Peyer's patch (tissue), 4 donors: ENCODE data around the gene GDF11.

Experiments used
- CTCF ChIP-seq, 6 experiments: fragments of 450-650 bp in 4 of 6; fragments of 200-600 bp in 2 of 6; sonication (generic) in 1 of 6; IDR thresholded peaks; one replicate each; pipeline ENCODE4 v1.5.1; 2017 to 2019; ENCODE audit warnings: antibody characterized with exemption in 6 of 6, mild to moderate bottlenecking in 3 of 6, moderate library complexity in 1 of 6
- POLR2A ChIP-seq, 2 donors: fragments of 450-650 bp; IDR thresholded peaks; one replicate each; pipeline ENCODE4 v1.5.1; 2017; ENCODE audit warnings: antibody characterized with exemption in 2 of 2, mild to moderate bottlenecking in 2 of 2, moderate library complexity in 2 of 2

GRCh38 chr12:55719371-55719770, 23.6 kb upstream of the GDF11 start:
- TF ChIP-seq CTCF (IDR thresholded peaks at IDR 0.05) (no peak), POLR2A (IDR thresholded peaks at IDR 0.05) (no peak)
